Measurements from ENCODE around the gene INPP4B. TPM values are rescaled to one million over a fixed set of nuclear protein-coding genes. Genes with fewer than 3 reads are reported as not detected.

INPP4B gene
- total and polyA plus RNA-seq, 2 of the 4 experiments (the other 2 are of a cell fraction), result 1.8 to 14.0 TPM

DNA sequence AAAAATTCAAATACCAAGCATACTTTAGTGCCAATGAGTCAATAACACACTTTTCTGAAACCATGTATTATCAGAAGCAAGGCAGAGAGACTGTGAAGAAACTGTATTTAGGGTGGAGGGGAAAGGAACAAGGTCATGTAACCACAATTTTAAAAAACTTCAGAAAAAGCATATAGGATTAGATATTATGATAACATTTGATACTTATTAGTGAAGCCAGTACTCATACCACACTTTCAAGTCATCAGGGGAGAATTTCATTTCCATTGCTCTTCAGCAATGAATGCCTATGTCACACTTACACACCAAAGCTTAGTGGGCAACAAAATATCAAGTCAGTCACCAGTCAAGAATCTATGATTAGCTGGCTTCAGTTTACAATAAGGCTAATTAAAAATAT lies 607.5 kb downstream of the INPP4B start:
- no peak overlapping the region for H3K4ac ChIP-seq (ENCODE audit: low read depth, low read length)
- peaks cover 2% of the 10 kb centered on the region; the same call in 1 of the 2 replicates for H3K4me1 ChIP-seq (ENCODE audit: control insufficient read depth, insufficient read depth, low read length)
- no peak overlapping the region for H3K23ac ChIP-seq (ENCODE audit: low read depth, low read length)
- no peaks in the 10 kb centered on the region for H3K27me3 ChIP-seq (ENCODE audit: control insufficient read depth, insufficient read depth, low read length)
- POLR2A ChIA-PET (ENCODE audit: unreplicated experiment), result no interaction called here
- no peak overlapping the region for H4K8ac ChIP-seq (ENCODE audit: low read depth in 2 of 2, low read length in 2 of 2)
- no peak overlapping the region for H2AK9ac ChIP-seq (replicated peaks; ENCODE audit: low read depth, low read length, poor library complexity)
- H4K20me1 ChIP-seq (ENCODE audit: insufficient read depth, low read length), result no peaks in the 10 kb centered on the region
- no peak overlapping the region for H2BK120ac ChIP-seq (ENCODE audit: low read depth, low read length)
- H3K56ac ChIP-seq (ENCODE audit: extremely low read depth, insufficient read depth, low read length), result no peak overlapping the region
- ATAC-seq (ENCODE audit: low read depth), result peak; percentile 54
- CTCF ChIA-PET, result no interaction called here
- H2BK20ac ChIP-seq (ENCODE audit: low read depth, low read length), result no peak overlapping the region
- no peak overlapping the region for H3K14ac ChIP-seq (replicated peaks; ENCODE audit: low read depth, low read length)
- no peak overlapping the region for H3K27ac ChIP-seq (ENCODE audit: insufficient read depth, low read length)
- H3K9me1 ChIP-seq (ENCODE audit: insufficient read depth, low read length), result no peaks in the 10 kb centered on the region
- H3K9me3 ChIP-seq (ENCODE audit: control insufficient read depth, insufficient read depth, low read length), result no peaks in the 10 kb centered on the region
- H3K79me1 ChIP-seq (ENCODE audit: low read depth in 1 of 2, low read length in 2 of 2), result no peaks in the 10 kb centered on the region
- intact Hi-C loops (cut with micrococcal nuclease), result no loop called here
- no peak overlapping the region for H3K9ac ChIP-seq (ENCODE audit: low read depth, low read length)
- no peak overlapping the region for H2AFZ ChIP-seq (replicated peaks; ENCODE audit: low read length, poor library complexity)
- dilution Hi-C loops (cut with HindIII; ENCODE audit: low sequenced_read_pairs, unreplicated experiment), result no loop called here
- H3K36me3 ChIP-seq (ENCODE audit: control insufficient read depth, insufficient read depth, low read length), result no peaks in the 10 kb centered on the region
- H4K91ac ChIP-seq (ENCODE audit: insufficient read depth, low read depth, low read length), result no peak overlapping the region
- H3K18ac ChIP-seq (ENCODE audit: low read depth, low read length), result 0 out of 2 replicates have a peak overlapping the region, but pooled peaks have one; percentile 1
- peak overlapping the region; percentile 55; the same call in 1 of the 2 replicates for H4K5ac ChIP-seq (ENCODE audit: low read depth, low read length)
- H3K4me2 ChIP-seq (ENCODE audit: low read depth, low read length), result peak overlapping the region; percentile 36; the same call in 1 of the 2 replicates
- no peak overlapping the region for H2BK15ac ChIP-seq (ENCODE audit: low read depth, low read length)
- no peak overlapping the region for H3K4me3 ChIP-seq (ENCODE audit: insufficient read depth, low read depth, low read length)
- in situ Hi-C loops (cut with MboI; ENCODE audit: low sequenced_read_pairs), result no loop called here
- H2AK5ac ChIP-seq (ENCODE audit: low read depth, low read length), result no peak overlapping the region
- peak; percentile 67 for DNase-seq
- TF ChIP-seq, protein P1, sequence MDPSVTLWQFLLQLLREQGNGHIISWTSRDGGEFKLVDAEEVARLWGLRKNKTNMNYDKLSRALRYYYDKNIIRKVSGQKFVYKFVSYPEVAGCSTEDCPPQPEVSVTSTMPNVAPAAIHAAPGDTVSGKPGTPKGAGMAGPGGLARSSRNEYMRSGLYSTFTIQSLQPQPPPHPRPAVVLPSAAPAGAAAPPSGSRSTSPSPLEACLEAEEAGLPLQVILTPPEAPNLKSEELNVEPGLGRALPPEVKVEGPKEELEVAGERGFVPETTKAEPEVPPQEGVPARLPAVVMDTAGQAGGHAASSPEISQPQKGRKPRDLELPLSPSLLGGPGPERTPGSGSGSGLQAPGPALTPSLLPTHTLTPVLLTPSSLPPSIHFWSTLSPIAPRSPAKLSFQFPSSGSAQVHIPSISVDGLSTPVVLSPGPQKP (IDR thresholded peaks at IDR 0.05; ENCODE audit: borderline replicate concordance, low read depth, low read length), result no peak
- TF ChIP-seq FOS (IDR thresholded peaks at IDR 0.05; ENCODE audit: low read depth, low read length) (no peak), CHD1 (IDR thresholded peaks at IDR 0.05; ENCODE audit: low read depth, low read length) (no peak), MAZ (IDR thresholded peaks at IDR 0.05; ENCODE audit: borderline replicate concordance, low read depth, low read length) (no peak), MAFK (IDR thresholded peaks at IDR 0.05; ENCODE audit: low read depth, low read length) (no peak), RFX5 (IDR thresholded peaks at IDR 0.05; ENCODE audit: low read depth, low read length) (no peak), MXI1 (IDR thresholded peaks at IDR 0.05; ENCODE audit: borderline replicate concordance, low read depth, low read length) (no peak)
- TF ChIP-seq, protein P2, sequence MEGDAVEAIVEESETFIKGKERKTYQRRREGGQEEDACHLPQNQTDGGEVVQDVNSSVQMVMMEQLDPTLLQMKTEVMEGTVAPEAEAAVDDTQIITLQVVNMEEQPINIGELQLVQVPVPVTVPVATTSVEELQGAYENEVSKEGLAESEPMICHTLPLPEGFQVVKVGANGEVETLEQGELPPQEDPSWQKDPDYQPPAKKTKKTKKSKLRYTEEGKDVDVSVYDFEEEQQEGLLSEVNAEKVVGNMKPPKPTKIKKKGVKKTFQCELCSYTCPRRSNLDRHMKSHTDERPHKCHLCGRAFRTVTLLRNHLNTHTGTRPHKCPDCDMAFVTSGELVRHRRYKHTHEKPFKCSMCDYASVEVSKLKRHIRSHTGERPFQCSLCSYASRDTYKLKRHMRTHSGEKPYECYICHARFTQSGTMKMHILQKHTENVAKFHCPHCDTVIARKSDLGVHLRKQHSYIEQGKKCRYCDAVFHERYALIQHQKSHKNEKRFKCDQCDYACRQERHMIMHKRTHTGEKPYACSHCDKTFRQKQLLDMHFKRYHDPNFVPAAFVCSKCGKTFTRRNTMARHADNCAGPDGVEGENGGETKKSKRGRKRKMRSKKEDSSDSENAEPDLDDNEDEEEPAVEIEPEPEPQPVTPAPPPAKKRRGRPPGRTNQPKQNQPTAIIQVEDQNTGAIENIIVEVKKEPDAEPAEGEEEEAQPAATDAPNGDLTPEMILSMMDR (conservative IDR thresholded peaks at IDR 0.05; ENCODE audit: low read depth, low read length), result no peak
- H2BK5ac ChIP-seq (ENCODE audit: low read depth, low read length, poor library complexity, severe bottlenecking), result peak overlapping the region; percentile 73
- no TSS peak for BruUV-seq (replicated peaks)
